HepG2 (cell line): ENCODE data around the gene DLG5. TPM values are rescaled to one million over a fixed set of nuclear protein-coding genes. Genes with fewer than 3 reads are reported as not detected.

ENCODE experiments used
- ARID2 ChIP-seq: sonication (generic); formaldehyde crosslinking; IDR thresholded peaks from 2 replicates; pipeline ENCODE4 v1.8.1; 2022; ENCODE audit warnings: mild to moderate bottlenecking, missing genetic modification reagents, borderline replicate concordance
- CENPBD1 ChIP-seq: sonication (generic); formaldehyde crosslinking; IDR thresholded peaks from 2 replicates; pipeline ENCODE4 v1.8.0; 2022; ENCODE audit warnings: missing genetic modification reagents, low read depth, mild to moderate bottlenecking, borderline replicate concordance
- CERS6 ChIP-seq: sonication (generic); formaldehyde crosslinking; IDR thresholded peaks from 2 replicates; pipeline ENCODE4 v1.5.0; 2020; ENCODE audit warnings: missing genetic modification reagents
- DMTF1 ChIP-seq: sonication (generic); formaldehyde crosslinking; IDR thresholded peaks from 2 replicates; pipeline ENCODE4 v1.4.0; 2020; ENCODE audit warnings: mild to moderate bottlenecking, missing genetic modification reagents
- DRAP1 ChIP-seq: IDR thresholded peaks from 2 replicates; pipeline ENCODE4 v1.6.1; 2016; ENCODE audit warnings: missing genetic modification reagents, missing compliant biosample characterization
- MYC ChIP-seq: sonication (generic); formaldehyde crosslinking; IDR thresholded peaks from 2 replicates; pipeline ENCODE4 v1.9.0; 2021; ENCODE audit warnings: missing genetic modification reagents, borderline replicate concordance
- NR2F1 ChIP-seq, 2 experiments: fragments of 450-650 bp in 1 of 2; formaldehyde crosslinking in 1 of 2; IDR thresholded peaks; 2 replicates each; pipeline versions ENCODE4 v1.5.0 to v1.6.1; 2016 to 2020; ENCODE audit warnings: mild to moderate bottlenecking in 1 of 2, missing compliant biosample characterization in 1 of 2, missing genetic modification reagents in 1 of 2, moderate library complexity in 1 of 2
- PRMT3 ChIP-seq: sonication (generic); formaldehyde crosslinking; IDR thresholded peaks from 2 replicates; pipeline ENCODE4 v1.8.1; 2022; ENCODE audit warnings: low read depth, mild to moderate bottlenecking, moderate library complexity, missing genetic modification reagents, borderline replicate concordance
- PTBP1 ChIP-seq: fragments of 200-400 bp; formaldehyde crosslinking; IDR thresholded peaks from 2 replicates; pipeline ENCODE4 v1.6.1; 2018; ENCODE audit warnings: low read length, low read depth; ENCODE audit not compliant: poor library complexity, severe bottlenecking
- RARG ChIP-seq: sonication (generic); formaldehyde crosslinking; IDR thresholded peaks from 2 replicates; pipeline ENCODE4 v1.4.0; 2020; ENCODE audit warnings: low read depth, mild to moderate bottlenecking, missing genetic modification reagents
- SNRNP70 ChIP-seq: fragments of 200-400 bp; formaldehyde crosslinking; IDR thresholded peaks from 2 replicates; pipeline ENCODE4 v1.6.1; 2017; ENCODE audit warnings: mild to moderate bottlenecking, low read depth, low read length, moderate library complexity
- THAP11 ChIP-seq: IDR thresholded peaks from 2 replicates; pipeline ENCODE4 v1.6.1; 2016; ENCODE audit warnings: missing biosample characterization, missing genetic modification reagents
- UBTF ChIP-seq: sonication (generic); formaldehyde crosslinking; IDR thresholded peaks from 2 replicates; pipeline ENCODE4 v1.4.0; 2020; ENCODE audit warnings: mild to moderate bottlenecking, missing genetic modification reagents
- ZMYM4 ChIP-seq: sonication (generic); formaldehyde crosslinking; IDR thresholded peaks from 2 replicates; pipeline ENCODE4 v1.8.1; 2023; ENCODE audit warnings: mild to moderate bottlenecking, missing genetic modification reagents
- ZNF430 ChIP-seq: sonication (generic); formaldehyde crosslinking; IDR thresholded peaks from 2 replicates; pipeline ENCODE4 v1.9.0; 2021; ENCODE audit warnings: mild to moderate bottlenecking, missing genetic modification reagents
- ZNF670 ChIP-seq: sonication (generic); formaldehyde crosslinking; IDR thresholded peaks from 2 replicates; pipeline ENCODE4 v1.8.0; 2022; ENCODE audit warnings: mild to moderate bottlenecking, missing genetic modification reagents, borderline replicate concordance
- ZNF724P ChIP-seq: sonication (generic); formaldehyde crosslinking; IDR thresholded peaks from 2 replicates; pipeline ENCODE4 v1.8.0; 2022; ENCODE audit warnings: missing genetic modification reagents, borderline replicate concordance
- ZNF740 ChIP-seq: sonication (generic); formaldehyde crosslinking; IDR thresholded peaks from 2 replicates; pipeline ENCODE4 v1.4.0; 2020; ENCODE audit warnings: missing genetic modification reagents
- ZNF761 ChIP-seq: sonication (generic); formaldehyde crosslinking; conservative IDR thresholded peaks from 2 replicates; pipeline ENCODE4 v1.4.0; 2020; ENCODE audit warnings: mild to moderate bottlenecking, missing genetic modification reagents
- ZNF766 ChIP-seq: sonication (generic); formaldehyde crosslinking; IDR thresholded peaks from 2 replicates; pipeline ENCODE4 v1.5.0; 2020; ENCODE audit warnings: missing genetic modification reagents, borderline replicate concordance
- ZSCAN22 ChIP-seq: sonication (generic); formaldehyde crosslinking; IDR thresholded peaks from 2 replicates; pipeline ENCODE4 v1.4.0; 2020; ENCODE audit warnings: mild to moderate bottlenecking, missing genetic modification reagents
- polyA plus RNA-seq, 8 experiments: library from polyadenylated mRNA; depleted of rRNA in 3 of 8; stranded (reverse) in 7 of 8; unstranded in 1 of 8; fragments of >200 nt; fragmentation: Illumina TruSeq in 4 of 8; extraction: Trizol in 4 of 8; gene quantifications; 2 replicates each; pipeline versions ENCODE4 v1.2.1 to v1.2.3, GENCODE V29; 2011 to 2016; ENCODE audit warnings: low read depth in 4 of 8, missing spikeins in 1 of 8, mixed read lengths in 1 of 8; ENCODE audit not compliant: insufficient read depth in 1 of 8
- total RNA-seq, 5 experiments: library from RNA; depleted of rRNA; stranded (reverse); fragments of >200 nt; fragmentation: Illumina TruSeq; extraction: Trizol; gene quantifications; 2 replicates each; pipeline ENCODE4 v1.2.3, GENCODE V29; 2016; ENCODE audit warnings: low read depth in 1 of 5

The DLG5 gene
- total and polyA plus RNA-seq, 2 of the 13 experiments (the other 11 are each of a cell fraction or from before 2014, with no cell fraction given): 15.5 to 18.2 TPM

GRCh38 chr10:77909749-77910375, 16.7 kb downstream of the DLG5 start (continued):
- TF ChIP-seq DMTF1 (CRISPR knock-in tag) (no peak), CERS6 (CRISPR knock-in tag) (no peak), NR2F1 (CRISPR knock-in tag; IDR thresholded peaks at IDR 0.05) (peak; percentile 64 to 78; a peak in 3 of 4 replicates), SNRNP70 (no peak), THAP11 (CRISPR knock-in tag) (peak; percentile 57; the same call in 1 of the 2 replicates), PTBP1 (no peak), RARG (no peak), ZMYM4 (CRISPR knock-in tag) (peak; percentile 32), ZNF430 (peak; percentile 89), ZNF761 (CRISPR knock-in tag) (no peak), ZNF766 (CRISPR knock-in tag) (no peak), ZNF740 (CRISPR knock-in tag) (no peak), CENPBD1 (CRISPR knock-in tag) (no peak), ARID2 (CRISPR knock-in tag) (no peak), ZNF724P (no peak), UBTF (CRISPR knock-in tag) (no peak; the same call in 1 of the 2 replicates), ZNF670 (CRISPR knock-in tag) (no peak), DRAP1 (0 out of 2 replicates have a peak, but pooled peaks have one; percentile 30), MYC (CRISPR knock-in tag) (peak; percentile 66; the same call in 1 of the 2 replicates), ZSCAN22 (CRISPR knock-in tag) (no peak), PRMT3 (no peak)
